ACC112 (cell line): ENCODE data around the gene DHX32.

ENCODE experiments used
- H2AFZ ChIP-seq: fragments of 200-600 bp; sonication (generic); one replicate; pipeline ENCODE4 v1.6.0; 2017; ENCODE audit warnings: antibody characterized with exemption, low read length; ENCODE audit not compliant: unreplicated experiment
- H3K27ac ChIP-seq: fragments of 200-600 bp; sonication (generic); 2 replicates; pipeline ENCODE4 v1.5.1; 2014; ENCODE audit warnings: low read depth, mild to moderate bottlenecking, antibody characterized with exemption, low read length, moderate library complexity
- H3K27me3 ChIP-seq: fragments of 200-600 bp; sonication (generic); 2 replicates; pipeline ENCODE4 v1.6.1; 2014; ENCODE audit warnings: mild to moderate bottlenecking, antibody characterized with exemption, low read length, moderate library complexity, mixed read lengths; ENCODE audit not compliant: insufficient read depth
- H3K36me3 ChIP-seq: fragments of 200-600 bp; sonication (generic); 2 replicates; pipeline ENCODE4 v1.6.1; 2016; ENCODE audit warnings: mild to moderate bottlenecking, antibody characterized with exemption, low read length, moderate library complexity, mixed read lengths; ENCODE audit not compliant: insufficient read depth
- H3K4me1 ChIP-seq: fragments of 200-600 bp; sonication (generic); one replicate; pipeline ENCODE4 v1.6.1; 2016; ENCODE audit warnings: low read length, mixed read lengths; ENCODE audit not compliant: insufficient read depth, unreplicated experiment, control insufficient read depth
- H3K4me3 ChIP-seq: fragments of 200-600 bp; sonication (generic); 2 replicates; pipeline ENCODE4 v1.5.1; 2014; ENCODE audit warnings: mild to moderate bottlenecking, low read depth, low read length
- H3K79me2 ChIP-seq: fragments of 200-600 bp; sonication (generic); one replicate; pipeline ENCODE4 v1.6.0; 2016; ENCODE audit warnings: low read length; ENCODE audit not compliant: control insufficient read depth, unreplicated experiment, insufficient read depth

DHX32 gene

GRCh38 chr10:125802739-125803138 lies 78.4 kb downstream of the DHX32 start:
- no peaks in the 10 kb centered on the region for H3K27me3 ChIP-seq
- no peaks in the 10 kb centered on the region for H3K4me1 ChIP-seq
- H2AFZ ChIP-seq, result no peak overlapping the region
- H3K36me3 ChIP-seq, result peaks cover 6% of the 10 kb centered on the region; the same call in 1 of the 2 replicates
- no peaks in the 10 kb centered on the region for H3K79me2 ChIP-seq
- H3K27ac ChIP-seq, result no peak overlapping the region
- H3K4me3 ChIP-seq, result no peak overlapping the region

- H3K4me3 ChIP-seq, result no peak overlapping the region
- H3K27me3 ChIP-seq, result no peaks in the 10 kb centered on the region
- no peak overlapping the region for H3K27ac ChIP-seq
- no peak overlapping the region for H2AFZ ChIP-seq
- H3K36me3 ChIP-seq, result peaks cover 6% of the 10 kb centered on the region; the same call in 1 of the 2 replicates
- no peaks in the 10 kb centered on the region for H3K79me2 ChIP-seq
- H3K4me1 ChIP-seq, result no peaks in the 10 kb centered on the region
Measured at GRCh38 chr10:125802131-125802530, 79.0 kb downstream of the DHX32 start.

- no peak overlapping the region for H3K4me3 ChIP-seq
Measured at GRCh38 chr10:125801574-125801973, 79.5 kb downstream of the DHX32 start.

GRCh38 chr10:125799451-125800182 lies 81.5 kb downstream of the DHX32 start:
- Histone ChIP-seq H3K4me3 (no peak overlapping the region), H3K4me1 (no peaks in the 10 kb centered on the region), H3K79me2 (no peaks in the 10 kb centered on the region), H3K27me3 (no peaks in the 10 kb centered on the region), H2AFZ (no peak overlapping the region), H3K27ac (no peak overlapping the region), H3K36me3 (0 out of 2 replicates have a peak, but pooled peaks cover 6% of the 10 kb centered on the region)

More at GRCh38 chr10:125801574-125801973, 79.5 kb downstream of the DHX32 start:
- Histone ChIP-seq H3K27me3 (no peaks in the 10 kb centered on the region), H2AFZ (no peak overlapping the region), H3K79me2 (no peaks in the 10 kb centered on the region), H3K27ac (no peak overlapping the region), H3K4me1 (no peaks in the 10 kb centered on the region), H3K36me3 (0 out of 2 replicates have a peak, but pooled peaks cover 6% of the 10 kb centered on the region)

GRCh38 chr10:125797994-125798662 lies 83.0 kb downstream of the DHX32 start:
- Histone ChIP-seq H2AFZ (no peak overlapping the region), H3K27me3 (no peaks in the 10 kb centered on the region), H3K4me3 (no peak overlapping the region), H3K79me2 (no peaks in the 10 kb centered on the region), H3K36me3 (0 out of 2 replicates have a peak, but pooled peaks cover 6% of the 10 kb centered on the region), H3K27ac (no peak overlapping the region), H3K4me1 (no peaks in the 10 kb centered on the region)

GRCh38 chr10:125797424-125797823 lies 83.7 kb downstream of the DHX32 start:
- 0 out of 2 replicates have a peak, but pooled peaks cover 6% of the 10 kb centered on the region for H3K36me3 ChIP-seq
- no peaks in the 10 kb centered on the region for H3K4me1 ChIP-seq
- H3K27ac ChIP-seq, result no peak overlapping the region

GRCh38 chr10:125795637-125796190 lies 85.4 kb downstream of the DHX32 start:
- Histone ChIP-seq H3K79me2 (no peaks in the 10 kb centered on the region), H3K4me1 (no peaks in the 10 kb centered on the region), H3K4me3 (no peak overlapping the region), H3K36me3 (no peaks in the 10 kb centered on the region), H3K27me3 (no peaks in the 10 kb centered on the region), H2AFZ (no peak overlapping the region), H3K27ac (no peak overlapping the region)

More at GRCh38 chr10:125797424-125797823, 83.7 kb downstream of the DHX32 start:
- H3K4me3 ChIP-seq, result no peak overlapping the region
- H3K27me3 ChIP-seq, result no peaks in the 10 kb centered on the region
- H2AFZ ChIP-seq, result no peak overlapping the region
- H3K79me2 ChIP-seq, result no peaks in the 10 kb centered on the region

- Histone ChIP-seq H3K27me3 (no peaks in the 10 kb centered on the region), H3K36me3 (no peaks in the 10 kb centered on the region), H2AFZ (no peak overlapping the region), H3K4me3 (no peak overlapping the region), H3K4me1 (no peaks in the 10 kb centered on the region), H3K27ac (no peak overlapping the region), H3K79me2 (no peaks in the 10 kb centered on the region)
Measured at GRCh38 chr10:125795128-125795527, 86.0 kb downstream of the DHX32 start.

GRCh38 chr10:125792342-125793300 lies 88.5 kb downstream of the DHX32 start:
- H3K4me1 ChIP-seq, result no peaks in the 10 kb centered on the region
- H3K36me3 ChIP-seq, result no peaks in the 10 kb centered on the region
- H2AFZ ChIP-seq, result no peak overlapping the region
- H3K79me2 ChIP-seq, result no peaks in the 10 kb centered on the region
- H3K27me3 ChIP-seq, result no peaks in the 10 kb centered on the region
- H3K4me3 ChIP-seq, result no peak overlapping the region
- H3K27ac ChIP-seq, result no peak overlapping the region
